ENCODE data around the gene PLET1. TPM values are rescaled to one million over a fixed set of nuclear protein-coding genes. Genes with fewer than 3 reads are reported as not detected.

The PLET1 gene
- total and polyA plus RNA-seq, 3 experiments from 2014 or later: not detected

DNA sequence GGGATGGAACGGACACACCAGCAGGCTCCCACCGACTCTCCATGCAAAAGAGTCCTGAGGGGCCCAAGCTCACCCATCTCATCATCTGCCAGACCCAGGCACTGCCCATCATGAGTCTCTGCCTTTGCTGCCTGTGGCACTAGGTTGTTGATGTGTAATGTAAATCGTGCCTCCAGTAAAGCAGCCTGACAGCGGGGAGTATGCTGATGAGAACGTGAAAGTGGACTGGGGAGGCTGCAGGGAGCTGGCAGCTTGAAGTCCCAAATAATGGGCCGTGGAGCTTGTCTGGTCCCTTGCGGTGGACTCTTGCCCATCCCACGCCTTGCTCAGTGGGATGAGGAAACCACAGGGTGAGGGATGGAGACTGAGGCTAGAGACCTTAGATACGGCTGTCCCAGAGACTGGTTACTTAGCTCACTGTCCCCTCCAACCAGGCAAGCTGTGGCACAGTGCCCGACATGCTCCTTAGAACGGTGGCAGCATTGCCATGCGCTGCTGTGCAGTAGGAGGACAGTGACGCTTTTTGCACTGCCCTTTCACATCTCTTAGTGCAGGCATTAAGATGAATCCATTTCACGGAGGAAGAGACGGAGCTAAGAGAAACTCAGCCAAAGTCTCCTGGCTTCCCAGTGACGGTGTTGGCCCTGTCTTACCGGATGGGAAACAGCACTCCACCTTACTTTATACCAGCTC is 39.6 kb upstream of the PLET1 start:
- Histone ChIP-seq H3K27me3 (ENCODE audit: insufficient read depth, low read length, poor library complexity, severe bottlenecking) (no peaks in the 10 kb centered on the region), H3K4me3 (ENCODE audit: low read length) (no peak overlapping the region), H3K27ac (ENCODE audit: low read depth, low read length) (no peak overlapping the region), H3K9me3 (ENCODE audit: low read length) (no peaks in the 10 kb centered on the region), H3K4me1 (ENCODE audit: insufficient read depth, low read length) (peaks cover 28% of the 10 kb centered on the region), H3K36me3 (ENCODE audit: insufficient read depth, low read length) (no peaks in the 10 kb centered on the region)
- ChIA-PET CTCF (interaction anchor here (0.9 to 1.9 kb wide), 2 partner anchors 11 to 20 kb away, joined by 3 to 5 read pairs; no protein-coding TSS in a partner anchor), POLR2A (no interaction called here)
- Mint-ChIP-seq H3K4me1 (peaks cover 14 to 27% (median 14%) of the 10 kb centered on the region in 3 donors), H3K9me3 (no peaks in the 10 kb centered on the region), H3K36me3 (peaks cover 0 to 3% (median 2%) of the 10 kb centered on the region in 3 donors), H3K27me3 (no peaks in the 10 kb centered on the region), H3K27ac (no peak overlapping the region), H3K4me3 (no peak overlapping the region)
- no peak for DNase-seq

DNA sequence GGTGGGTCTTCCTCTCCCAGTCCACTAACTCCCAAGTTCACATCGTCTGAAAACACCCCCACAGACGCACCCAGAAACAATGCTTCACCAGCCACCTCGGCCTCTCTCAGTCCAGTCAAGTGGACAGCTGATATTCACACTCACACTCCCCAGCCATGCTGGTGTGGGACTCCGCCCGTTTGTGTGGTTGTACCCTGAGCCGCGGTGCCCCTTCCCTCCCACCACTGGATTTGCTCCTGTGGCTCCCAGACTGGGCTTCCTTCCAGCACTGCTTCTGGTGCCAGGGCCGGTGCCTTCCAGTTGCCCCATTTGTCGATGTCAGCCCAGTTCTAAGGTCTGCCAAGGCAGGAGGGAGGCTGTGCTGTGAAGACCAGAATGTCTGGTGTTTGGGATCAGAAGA is 37.9 kb upstream of the PLET1 start:
- ChIA-PET POLR2A (no interaction called here), CTCF (no interaction called here)
- Mint-ChIP-seq H3K36me3 (peaks cover 0 to 3% (median 2%) of the 10 kb centered on the region in 3 donors), H3K4me1 (peaks cover 14 to 27% (median 14%) of the 10 kb centered on the region in 3 donors), H3K4me3 (peak overlapping the region in 1 of 7 donors; percentile 41), H3K27ac (peak overlapping the region in 3 of 8 donors; percentile 19 to 27 (median 24)), H3K27me3 (no peaks in the 10 kb centered on the region), H3K9me3 (no peaks in the 10 kb centered on the region)
- H3K4me3 ChIP-seq (ENCODE audit: low read length): no peak overlapping the region
- no peak for DNase-seq
- no peaks in the 10 kb centered on the region for H3K9me3 ChIP-seq (ENCODE audit: low read length)
- no peaks in the 10 kb centered on the region for H3K36me3 ChIP-seq (ENCODE audit: insufficient read depth, low read length)
- peaks cover 28% of the 10 kb centered on the region for H3K4me1 ChIP-seq (ENCODE audit: insufficient read depth, low read length)
- H3K27ac ChIP-seq (ENCODE audit: low read depth, low read length): no peak overlapping the region
- no peaks in the 10 kb centered on the region for H3K27me3 ChIP-seq (ENCODE audit: insufficient read depth, low read length, poor library complexity, severe bottlenecking)

DNA sequence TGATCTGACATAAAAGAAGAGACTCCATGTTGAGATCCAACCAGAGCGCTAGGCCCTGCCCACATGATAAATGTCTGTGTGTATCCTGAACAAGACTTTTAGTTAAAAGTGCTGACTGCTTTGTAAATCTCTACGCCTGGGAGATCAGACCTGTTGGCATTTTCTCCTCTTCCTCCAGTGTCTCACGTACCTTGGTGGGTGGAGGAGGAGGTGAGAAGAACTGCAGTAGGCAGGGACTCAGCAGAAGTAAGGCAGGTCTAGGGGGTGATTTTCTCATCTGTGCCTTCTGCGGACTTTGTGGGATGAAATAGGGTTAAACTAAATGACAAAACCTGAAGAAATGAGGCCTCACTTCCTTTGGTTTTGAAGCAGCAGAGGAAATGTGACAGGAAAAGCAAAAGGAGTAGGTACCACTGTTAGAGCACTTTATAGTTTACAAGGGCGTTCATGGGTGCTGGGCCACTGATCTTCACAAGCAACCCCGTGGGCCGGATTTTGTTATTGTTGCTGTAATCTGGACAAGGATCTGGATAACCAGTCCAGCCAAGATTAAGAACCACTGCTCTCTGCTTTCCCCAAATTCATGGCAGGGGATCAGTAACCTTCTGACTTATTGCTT is 36.7 kb upstream of the PLET1 start:
- Mint-ChIP-seq H3K27me3 (no peaks in the 10 kb centered on the region), H3K4me3 (peak overlapping the region in 6 of 7 donors; percentile 24 to 60 (median 48)), H3K4me1 (peaks cover 14 to 27% (median 14%) of the 10 kb centered on the region in 3 donors), H3K27ac (peak overlapping the region; percentile 43 to 91 (median 79)), H3K9me3 (no peaks in the 10 kb centered on the region), H3K36me3 (peaks cover 0 to 2% (median 0%) of the 10 kb centered on the region in 3 donors)
- ChIA-PET CTCF (no interaction called here), POLR2A (no interaction called here)
- H3K27me3 ChIP-seq (ENCODE audit: insufficient read depth, low read length, poor library complexity, severe bottlenecking): no peaks in the 10 kb centered on the region
- no peaks in the 10 kb centered on the region for H3K9me3 ChIP-seq (ENCODE audit: low read length)
- no peaks in the 10 kb centered on the region for H3K36me3 ChIP-seq (ENCODE audit: insufficient read depth, low read length)
- peak overlapping the region; percentile 7 for H3K4me3 ChIP-seq (ENCODE audit: low read length)
- H3K4me1 ChIP-seq (ENCODE audit: insufficient read depth, low read length): peaks cover 28% of the 10 kb centered on the region
- peak in 2 of 5 donors; percentile 13 to 25 for DNase-seq
- H3K27ac ChIP-seq (ENCODE audit: low read depth, low read length): no peak overlapping the region

DNA sequence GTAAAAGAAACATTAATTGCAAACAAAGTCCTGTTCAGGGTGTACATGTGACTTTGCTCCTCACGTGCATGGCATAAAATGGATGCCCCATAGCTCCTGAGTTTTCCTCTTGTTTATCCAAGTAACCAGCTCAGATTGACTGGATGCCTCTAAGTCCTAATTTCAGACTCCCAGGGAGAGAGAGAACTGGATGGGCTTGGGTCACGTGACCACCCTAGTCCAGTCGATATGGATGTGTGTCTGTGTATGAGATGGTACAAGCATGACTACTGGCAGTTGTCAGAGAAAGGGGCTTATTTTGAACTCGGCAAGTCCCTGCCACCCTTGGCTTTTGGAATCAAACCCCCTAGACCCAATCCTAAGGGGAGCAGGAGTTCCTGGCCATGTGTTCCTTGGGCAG is 35.4 kb upstream of the PLET1 start:
- Histone ChIP-seq H3K4me3 (ENCODE audit: low read length) (no peak overlapping the region), H3K9me3 (ENCODE audit: low read length) (no peaks in the 10 kb centered on the region), H3K4me1 (ENCODE audit: insufficient read depth, low read length) (peaks cover 28% of the 10 kb centered on the region), H3K36me3 (ENCODE audit: insufficient read depth, low read length) (no peaks in the 10 kb centered on the region), H3K27ac (ENCODE audit: low read depth, low read length) (no peak overlapping the region), H3K27me3 (ENCODE audit: insufficient read depth, low read length, poor library complexity, severe bottlenecking) (no peaks in the 10 kb centered on the region)
- DNase-seq: no peak
- ChIA-PET POLR2A (no interaction called here), CTCF (interaction anchor here (1.2 kb wide), 1 partner anchor 16 kb away, joined by 4 read pairs; no protein-coding TSS in a partner anchor)
- peak overlapping the region in 1 of 8 donors; percentile 38 for H3K27ac Mint-ChIP-seq
- H3K4me1 Mint-ChIP-seq: peaks cover 14 to 33% (median 20%) of the 10 kb centered on the region in 3 donors
- no peak overlapping the region for H3K4me3 Mint-ChIP-seq
- H3K36me3 Mint-ChIP-seq: peaks cover 0 to 4% (median 0%) of the 10 kb centered on the region in 3 donors
- H3K9me3 Mint-ChIP-seq: no peaks in the 10 kb centered on the region
- no peaks in the 10 kb centered on the region for H3K27me3 Mint-ChIP-seq

DNA sequence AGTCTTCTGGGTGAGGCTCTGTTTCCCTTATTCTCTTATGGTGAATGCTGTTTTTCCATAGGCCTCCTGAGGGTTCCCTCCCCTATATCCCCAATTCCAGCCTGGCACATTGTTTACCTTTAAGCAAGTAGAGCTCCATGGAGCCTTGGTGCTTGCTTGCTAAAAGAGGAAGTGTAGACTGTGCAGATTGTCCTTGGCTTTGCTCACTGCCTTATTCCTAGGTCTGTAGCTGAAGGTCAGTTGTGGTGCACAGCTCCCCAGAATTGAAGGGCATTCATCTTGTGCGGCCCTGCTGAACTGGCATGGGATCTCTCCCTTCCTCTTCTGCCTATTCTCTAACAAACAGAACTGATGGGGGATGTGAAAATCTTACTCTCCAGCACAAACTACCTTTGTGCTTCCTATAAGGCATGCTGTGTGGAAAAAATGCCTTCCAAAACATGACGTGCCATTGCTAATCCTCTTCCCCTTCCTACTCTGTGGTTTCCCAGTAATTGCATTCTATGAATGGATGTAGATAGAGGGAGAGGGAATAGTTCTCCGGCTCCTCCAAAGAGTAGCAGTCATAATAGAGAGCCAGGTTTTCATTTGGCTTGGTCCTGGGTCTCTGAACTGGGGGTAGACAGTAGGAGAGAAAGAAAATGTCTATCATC is 34.2 kb upstream of the PLET1 start:
- Mint-ChIP-seq H3K4me3 (no peak overlapping the region), H3K27me3 (no peaks in the 10 kb centered on the region), H3K4me1 (peaks cover 20 to 39% (median 24%) of the 10 kb centered on the region in 3 donors), H3K9me3 (no peaks in the 10 kb centered on the region), H3K27ac (peak overlapping the region in 1 of 8 donors; percentile 77), H3K36me3 (peaks cover 0 to 4% (median 0%) of the 10 kb centered on the region in 3 donors)
- CTCF ChIA-PET: interaction anchor here (1.2 to 1.6 kb wide), 3 partner anchors 14 to 995 kb away, joined by 3 to 10 read pairs (median 4); no protein-coding TSS in a partner anchor
- POLR2A ChIA-PET: no interaction called here
- H3K9me3 ChIP-seq (ENCODE audit: low read length): no peaks in the 10 kb centered on the region
- H3K4me1 ChIP-seq (ENCODE audit: insufficient read depth, low read length): peaks cover 34% of the 10 kb centered on the region
- no peaks in the 10 kb centered on the region for H3K36me3 ChIP-seq (ENCODE audit: insufficient read depth, low read length)
- no peak overlapping the region for H3K4me3 ChIP-seq (ENCODE audit: low read length)
- no peak overlapping the region for H3K27ac ChIP-seq (ENCODE audit: low read depth, low read length)
- DNase-seq: no peak
- no peaks in the 10 kb centered on the region for H3K27me3 ChIP-seq (ENCODE audit: insufficient read depth, low read length, poor library complexity, severe bottlenecking)

DNA sequence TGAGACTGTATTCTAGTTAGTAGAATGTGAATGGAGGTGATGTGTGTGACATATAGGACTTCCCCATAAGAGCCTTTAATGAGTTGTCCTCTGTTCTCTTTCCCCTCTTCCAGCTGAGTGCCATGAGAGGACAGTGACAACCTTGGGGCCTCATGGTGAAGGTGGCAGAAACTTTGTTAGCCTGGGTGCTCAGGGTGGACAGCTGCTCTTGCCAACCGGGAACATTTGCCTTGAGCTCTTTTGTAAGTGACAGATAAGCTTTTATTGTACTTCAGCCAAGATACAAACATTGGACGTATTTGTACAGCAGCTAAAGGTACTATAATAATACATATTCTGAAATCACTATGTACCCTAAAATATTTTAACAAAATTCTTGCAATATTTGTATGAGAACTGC is 33.0 kb upstream of the PLET1 start:
- Mint-ChIP-seq H3K27ac (peak overlapping the region in 1 of 8 donors; percentile 11), H3K9me3 (no peaks in the 10 kb centered on the region), H3K4me1 (peaks cover 26 to 43% (median 28%) of the 10 kb centered on the region in 3 donors), H3K27me3 (no peaks in the 10 kb centered on the region), H3K4me3 (no peak overlapping the region), H3K36me3 (peaks cover 0 to 2% (median 0%) of the 10 kb centered on the region in 3 donors)
- no peak overlapping the region for H3K27ac ChIP-seq (ENCODE audit: low read depth, low read length)
- no peaks in the 10 kb centered on the region for H3K36me3 ChIP-seq (ENCODE audit: insufficient read depth, low read length)
- no peaks in the 10 kb centered on the region for H3K9me3 ChIP-seq (ENCODE audit: low read length)
- DNase-seq: no peak
- H3K4me3 ChIP-seq (ENCODE audit: low read length): no peak overlapping the region
- CTCF ChIA-PET: interaction anchor here (0.9 to 1.6 kb wide), 3 partner anchors 13 to 996 kb away, joined by 3 to 10 read pairs (median 3); no protein-coding TSS in a partner anchor
- no peaks in the 10 kb centered on the region for H3K27me3 ChIP-seq (ENCODE audit: insufficient read depth, low read length, poor library complexity, severe bottlenecking)
- peaks cover 33% of the 10 kb centered on the region for H3K4me1 ChIP-seq (ENCODE audit: insufficient read depth, low read length)
- POLR2A ChIA-PET: no interaction called here

DNA sequence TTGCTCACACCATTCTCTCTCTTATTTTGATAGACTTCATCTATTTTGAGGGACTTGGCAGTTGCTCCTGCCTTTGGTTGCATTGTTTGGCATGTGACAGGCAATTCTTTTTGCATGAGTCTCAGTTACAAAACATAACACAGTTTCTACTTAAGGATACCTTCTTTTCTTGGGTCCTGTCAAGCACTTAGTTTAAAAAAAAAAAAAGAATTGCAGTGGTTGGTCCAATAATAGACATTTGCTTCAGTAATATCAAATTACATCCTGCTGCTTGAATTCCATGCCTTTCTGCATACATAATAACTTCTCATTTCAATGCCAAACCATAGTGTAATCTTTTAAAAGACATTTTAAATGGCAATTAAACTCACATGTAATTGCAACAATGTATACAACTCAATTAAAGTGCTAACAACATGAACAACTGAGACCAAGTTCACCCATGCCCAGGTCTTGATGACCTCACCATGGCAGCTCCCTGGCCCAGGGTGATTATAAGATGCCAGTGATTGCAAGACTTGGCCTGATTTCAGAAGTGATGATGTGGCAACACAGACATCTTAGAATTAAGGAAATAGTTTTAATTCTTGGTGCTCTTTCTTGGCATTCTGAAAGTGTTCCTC is 32.2 kb upstream of the PLET1 start:
- Histone ChIP-seq H3K27me3 (ENCODE audit: insufficient read depth, low read length, poor library complexity, severe bottlenecking) (no peaks in the 10 kb centered on the region), H3K4me1 (ENCODE audit: insufficient read depth, low read length) (peaks cover 26% of the 10 kb centered on the region), H3K9me3 (ENCODE audit: low read length) (no peaks in the 10 kb centered on the region), H3K4me3 (ENCODE audit: low read length) (no peak overlapping the region), H3K27ac (ENCODE audit: low read depth, low read length) (no peak overlapping the region), H3K36me3 (ENCODE audit: insufficient read depth, low read length) (no peaks in the 10 kb centered on the region)
- H3K27me3 Mint-ChIP-seq: no peaks in the 10 kb centered on the region
- no peak overlapping the region for H3K27ac Mint-ChIP-seq
- H3K9me3 Mint-ChIP-seq: no peaks in the 10 kb centered on the region
- H3K4me3 Mint-ChIP-seq: no peak overlapping the region
- peaks cover 0 to 4% (median 0%) of the 10 kb centered on the region in 3 donors for H3K36me3 Mint-ChIP-seq
- ChIA-PET POLR2A (no interaction called here), CTCF (interaction anchor here (1.6 kb wide), 1 partner anchor 12 kb away, joined by 10 read pairs; no protein-coding TSS in a partner anchor)
- no peak for DNase-seq
- H3K4me1 Mint-ChIP-seq: peaks cover 23 to 35% (median 26%) of the 10 kb centered on the region in 3 donors

Data from CD8-positive, alpha-beta memory T cell (primary cell).